ENCODE data around the gene HNRNPA1.

DNA sequence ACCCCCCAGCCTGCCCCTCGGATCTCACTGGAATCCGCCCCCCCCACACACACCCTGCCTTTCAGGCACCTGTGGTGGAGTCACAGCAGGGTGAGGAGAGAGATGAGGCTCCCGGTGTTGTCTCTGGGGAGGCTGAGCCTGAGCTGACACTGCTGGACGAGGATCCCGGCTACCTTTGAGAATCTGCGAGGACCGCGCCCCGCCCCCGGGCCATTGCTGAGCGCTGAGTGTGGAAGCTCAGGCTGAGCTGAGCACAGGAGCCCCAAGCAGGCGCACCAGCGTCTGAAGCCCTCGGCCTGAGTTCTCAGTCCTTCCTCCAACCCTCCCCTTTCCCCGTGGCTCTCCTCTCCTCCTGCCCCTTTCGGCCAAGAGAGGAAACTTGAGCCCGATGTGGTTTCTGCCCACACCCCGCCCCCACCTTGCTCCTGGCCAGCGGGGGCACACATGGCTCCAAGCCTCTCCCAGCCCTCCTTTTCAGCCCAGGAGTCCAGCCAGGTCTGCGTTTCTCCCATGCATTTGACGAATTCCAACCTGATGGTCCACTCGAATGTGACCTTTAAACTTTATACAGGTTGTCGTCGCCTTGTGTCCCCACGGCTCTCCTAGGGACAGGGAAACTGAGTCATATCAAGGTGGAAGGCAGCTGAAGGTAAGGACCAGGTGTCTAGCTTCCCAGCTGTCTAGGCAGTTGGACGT lies 20.4 kb downstream of the HNRNPA1 start, which contains the start of gene NFE2:
- TF ChIP-seq SP1 (IDR thresholded peaks at IDR 0.05) (no peak), ARNT (IDR thresholded peaks at IDR 0.05) (no peak)
